ENCODE results near the gene BIVM.

DNA sequence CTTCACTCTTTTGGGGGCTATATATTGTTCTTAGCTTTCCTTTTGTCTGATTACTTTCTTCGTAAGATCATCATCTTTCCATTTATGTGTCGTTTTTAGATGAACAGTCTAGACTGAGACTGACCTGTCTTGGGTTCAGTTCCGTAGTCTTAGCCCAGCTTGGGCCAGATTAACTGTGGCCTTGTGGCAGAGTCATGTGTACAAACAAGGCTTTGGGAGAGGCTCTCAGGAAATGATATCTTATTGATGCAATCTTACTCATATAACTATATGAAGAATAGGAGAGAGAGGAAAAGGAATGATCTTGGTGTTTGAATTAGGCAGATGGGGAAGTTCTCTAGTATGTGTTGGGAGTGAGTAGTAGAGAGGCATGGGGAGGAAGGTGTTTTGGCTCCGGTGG is 40.1 kb downstream of the BIVM start:
- TF ChIP-seq, protein P1, sequence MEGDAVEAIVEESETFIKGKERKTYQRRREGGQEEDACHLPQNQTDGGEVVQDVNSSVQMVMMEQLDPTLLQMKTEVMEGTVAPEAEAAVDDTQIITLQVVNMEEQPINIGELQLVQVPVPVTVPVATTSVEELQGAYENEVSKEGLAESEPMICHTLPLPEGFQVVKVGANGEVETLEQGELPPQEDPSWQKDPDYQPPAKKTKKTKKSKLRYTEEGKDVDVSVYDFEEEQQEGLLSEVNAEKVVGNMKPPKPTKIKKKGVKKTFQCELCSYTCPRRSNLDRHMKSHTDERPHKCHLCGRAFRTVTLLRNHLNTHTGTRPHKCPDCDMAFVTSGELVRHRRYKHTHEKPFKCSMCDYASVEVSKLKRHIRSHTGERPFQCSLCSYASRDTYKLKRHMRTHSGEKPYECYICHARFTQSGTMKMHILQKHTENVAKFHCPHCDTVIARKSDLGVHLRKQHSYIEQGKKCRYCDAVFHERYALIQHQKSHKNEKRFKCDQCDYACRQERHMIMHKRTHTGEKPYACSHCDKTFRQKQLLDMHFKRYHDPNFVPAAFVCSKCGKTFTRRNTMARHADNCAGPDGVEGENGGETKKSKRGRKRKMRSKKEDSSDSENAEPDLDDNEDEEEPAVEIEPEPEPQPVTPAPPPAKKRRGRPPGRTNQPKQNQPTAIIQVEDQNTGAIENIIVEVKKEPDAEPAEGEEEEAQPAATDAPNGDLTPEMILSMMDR (IDR thresholded peaks at IDR 0.05), result no peak
- no peak for TF ChIP-seq EZH2phosphoT487 (IDR thresholded peaks at IDR 0.05)
- no peak for TF ChIP-seq EZH2 (IDR thresholded peaks at IDR 0.05)

Data from neural progenitor cell (in vitro differentiated cells).